ENCODE measurements around the gene MGLL. TPM values are rescaled to one million over a fixed set of nuclear protein-coding genes. Genes with fewer than 3 reads are reported as not detected.

The MGLL gene
- total RNA-seq, 1 donor from 2014 or later = 10.3 TPM

- Mint-ChIP-seq H3K4me3 (ENCODE audit: unreplicated experiment) (no peak overlapping the region), H3K27ac (ENCODE audit: unreplicated experiment) (no peak overlapping the region), H3K36me3 (ENCODE audit: unreplicated experiment) (no peaks in the 10 kb centered on the region), H3K4me1 (ENCODE audit: low read depth, unreplicated experiment) (peaks cover 40% of the 10 kb centered on the region), H3K27me3 (ENCODE audit: unreplicated experiment) (peaks cover 6% of the 10 kb centered on the region), H3K9me3 (ENCODE audit: unreplicated experiment) (peaks cover 2% of the 10 kb centered on the region)
- no peak for DNase-seq
- TF ChIP-seq, protein P1, sequence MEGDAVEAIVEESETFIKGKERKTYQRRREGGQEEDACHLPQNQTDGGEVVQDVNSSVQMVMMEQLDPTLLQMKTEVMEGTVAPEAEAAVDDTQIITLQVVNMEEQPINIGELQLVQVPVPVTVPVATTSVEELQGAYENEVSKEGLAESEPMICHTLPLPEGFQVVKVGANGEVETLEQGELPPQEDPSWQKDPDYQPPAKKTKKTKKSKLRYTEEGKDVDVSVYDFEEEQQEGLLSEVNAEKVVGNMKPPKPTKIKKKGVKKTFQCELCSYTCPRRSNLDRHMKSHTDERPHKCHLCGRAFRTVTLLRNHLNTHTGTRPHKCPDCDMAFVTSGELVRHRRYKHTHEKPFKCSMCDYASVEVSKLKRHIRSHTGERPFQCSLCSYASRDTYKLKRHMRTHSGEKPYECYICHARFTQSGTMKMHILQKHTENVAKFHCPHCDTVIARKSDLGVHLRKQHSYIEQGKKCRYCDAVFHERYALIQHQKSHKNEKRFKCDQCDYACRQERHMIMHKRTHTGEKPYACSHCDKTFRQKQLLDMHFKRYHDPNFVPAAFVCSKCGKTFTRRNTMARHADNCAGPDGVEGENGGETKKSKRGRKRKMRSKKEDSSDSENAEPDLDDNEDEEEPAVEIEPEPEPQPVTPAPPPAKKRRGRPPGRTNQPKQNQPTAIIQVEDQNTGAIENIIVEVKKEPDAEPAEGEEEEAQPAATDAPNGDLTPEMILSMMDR (IDR thresholded peaks at IDR 0.05; ENCODE audit: partially characterized antibody, unreplicated experiment) = no peak
These were observed 30.9 kb downstream of the MGLL start for GRCh38 chr3:127791221-127791913.

- no peaks in the 10 kb centered on the region for H3K36me3 Mint-ChIP-seq (ENCODE audit: unreplicated experiment)
- peaks cover 41% of the 10 kb centered on the region for H3K4me1 Mint-ChIP-seq (ENCODE audit: low read depth, unreplicated experiment)
- no peak for DNase-seq
- H3K27ac Mint-ChIP-seq (ENCODE audit: unreplicated experiment) = no peak overlapping the region
- H3K9me3 Mint-ChIP-seq (ENCODE audit: unreplicated experiment) = peaks cover 2% of the 10 kb centered on the region
- peaks cover 6% of the 10 kb centered on the region for H3K27me3 Mint-ChIP-seq (ENCODE audit: unreplicated experiment)
- TF ChIP-seq, protein P1 (IDR thresholded peaks at IDR 0.05; ENCODE audit: partially characterized antibody, unreplicated experiment) = no peak
- no peak overlapping the region for H3K4me3 Mint-ChIP-seq (ENCODE audit: unreplicated experiment)
These were observed 31.5 kb downstream of the MGLL start for GRCh38 chr3:127790882-127791183.

GRCh38 chr3:127789990-127790881 lies 32.1 kb downstream of the MGLL start:
- H3K36me3 Mint-ChIP-seq (ENCODE audit: unreplicated experiment) = no peaks in the 10 kb centered on the region
- peaks cover 6% of the 10 kb centered on the region for H3K27me3 Mint-ChIP-seq (ENCODE audit: unreplicated experiment)
- peaks cover 46% of the 10 kb centered on the region for H3K4me1 Mint-ChIP-seq (ENCODE audit: low read depth, unreplicated experiment)
- peaks cover 2% of the 10 kb centered on the region for H3K9me3 Mint-ChIP-seq (ENCODE audit: unreplicated experiment)
- no peak overlapping the region for H3K4me3 Mint-ChIP-seq (ENCODE audit: unreplicated experiment)
- H3K27ac Mint-ChIP-seq (ENCODE audit: unreplicated experiment) = no peak overlapping the region
- TF ChIP-seq, protein P1 (IDR thresholded peaks at IDR 0.05; ENCODE audit: partially characterized antibody, unreplicated experiment) = no peak
- no peak for DNase-seq

- H3K4me1 Mint-ChIP-seq (ENCODE audit: low read depth, unreplicated experiment) = peaks cover 46% of the 10 kb centered on the region
- no peak overlapping the region for H3K4me3 Mint-ChIP-seq (ENCODE audit: unreplicated experiment)
- no peak for DNase-seq
- peaks cover 6% of the 10 kb centered on the region for H3K27me3 Mint-ChIP-seq (ENCODE audit: unreplicated experiment)
- TF ChIP-seq, protein P1 (IDR thresholded peaks at IDR 0.05; ENCODE audit: partially characterized antibody, unreplicated experiment) = no peak
- no peaks in the 10 kb centered on the region for H3K36me3 Mint-ChIP-seq (ENCODE audit: unreplicated experiment)
- no peaks in the 10 kb centered on the region for H3K9me3 Mint-ChIP-seq (ENCODE audit: unreplicated experiment)
- H3K27ac Mint-ChIP-seq (ENCODE audit: unreplicated experiment) = no peak overlapping the region
These were observed 33.3 kb downstream of the MGLL start for GRCh38 chr3:127789051-127789450.

DNA sequence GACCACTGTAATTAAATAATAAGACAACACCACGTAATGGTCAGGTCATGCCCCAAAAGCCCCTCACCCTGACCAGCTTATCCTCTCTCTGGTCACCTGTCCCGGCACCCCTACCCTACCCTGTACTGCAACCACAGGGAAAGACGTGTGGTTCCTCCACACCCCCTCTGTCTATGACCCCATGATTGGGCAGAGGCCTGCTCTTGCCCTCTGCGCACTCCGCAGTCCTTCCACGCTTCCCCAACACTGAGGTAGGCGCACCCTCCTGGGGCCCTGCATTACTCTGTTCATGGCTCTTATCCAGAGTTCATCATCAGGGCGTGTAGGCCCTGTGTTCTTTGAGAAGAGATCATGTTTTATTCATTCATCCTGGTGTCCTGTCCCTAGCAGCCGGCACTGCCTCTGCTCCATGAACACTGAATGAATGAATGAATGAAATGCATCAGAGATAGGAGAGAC lies 33.8 kb downstream of the MGLL start:
- no peak for DNase-seq
- Mint-ChIP-seq H3K27me3 (ENCODE audit: unreplicated experiment) (peaks cover 6% of the 10 kb centered on the region), H3K9me3 (ENCODE audit: unreplicated experiment) (no peaks in the 10 kb centered on the region), H3K4me3 (ENCODE audit: unreplicated experiment) (peak overlapping the region; percentile 63), H3K4me1 (ENCODE audit: low read depth, unreplicated experiment) (peaks cover 51% of the 10 kb centered on the region), H3K36me3 (ENCODE audit: unreplicated experiment) (no peaks in the 10 kb centered on the region), H3K27ac (ENCODE audit: unreplicated experiment) (no peak overlapping the region)
- TF ChIP-seq, protein P1 (IDR thresholded peaks at IDR 0.05; ENCODE audit: partially characterized antibody, unreplicated experiment) = no peak

Data from glutamatergic neuron (in vitro differentiated cells).